Measurements from ENCODE around the gene MAGI2. TPM values are rescaled to one million over a fixed set of nuclear protein-coding genes. Genes with fewer than 3 reads are reported as not detected.

Gene MAGI2
- total RNA-seq, 1 experiment from 2014 or later: 0.84 TPM

- in situ Hi-C loops (cut with HindIII; ENCODE audit: low pct_unique_long_range_greater_than_20kb, low sequenced_read_pairs): no loop called here
- no peak for DNase-seq (ENCODE audit: low read depth)
Measured at GRCh38 chr7:78497728-78498427, 955.6 kb downstream of the MAGI2 start.

GRCh38 chr7:78496096-78496630 lies 957.3 kb downstream of the MAGI2 start:
- in situ Hi-C loops (cut with HindIII; ENCODE audit: low pct_unique_long_range_greater_than_20kb, low sequenced_read_pairs): no loop called here
- DNase-seq (ENCODE audit: low read depth): no peak

GRCh38 chr7:78493401-78493800 lies 960.1 kb downstream of the MAGI2 start:
- in situ Hi-C loops (cut with HindIII; ENCODE audit: low pct_unique_long_range_greater_than_20kb, low sequenced_read_pairs): no loop called here
- no peak for DNase-seq (ENCODE audit: low read depth)

- no peak for DNase-seq (ENCODE audit: low read depth)
- in situ Hi-C loops (cut with HindIII; ENCODE audit: low pct_unique_long_range_greater_than_20kb, low sequenced_read_pairs): no loop called here
Measured at GRCh38 chr7:78492146-78492545, 961.3 kb downstream of the MAGI2 start.

- in situ Hi-C loops (cut with HindIII; ENCODE audit: low pct_unique_long_range_greater_than_20kb, low sequenced_read_pairs): no loop called here
- no peak for DNase-seq (ENCODE audit: low read depth)
Measured at GRCh38 chr7:78490524-78490923, 962.9 kb downstream of the MAGI2 start.

GRCh38 chr7:78489476-78490240 lies 963.8 kb downstream of the MAGI2 start:
- in situ Hi-C loops (cut with HindIII; ENCODE audit: low pct_unique_long_range_greater_than_20kb, low sequenced_read_pairs): no loop called here
- no peak for DNase-seq (ENCODE audit: low read depth)

GRCh38 chr7:78487464-78487863 lies 966.0 kb downstream of the MAGI2 start:
- no peak for DNase-seq (ENCODE audit: low read depth)
- in situ Hi-C loops (cut with HindIII; ENCODE audit: low pct_unique_long_range_greater_than_20kb, low sequenced_read_pairs): no loop called here

GRCh38 chr7:78479348-78479747 lies 974.1 kb downstream of the MAGI2 start:
- no peak for DNase-seq (ENCODE audit: low read depth)
- in situ Hi-C loops (cut with HindIII; ENCODE audit: low pct_unique_long_range_greater_than_20kb, low sequenced_read_pairs): no loop called here

GRCh38 chr7:78476851-78477405 lies 976.5 kb downstream of the MAGI2 start:
- no peak for DNase-seq (ENCODE audit: low read depth)
- in situ Hi-C loops (cut with HindIII; ENCODE audit: low pct_unique_long_range_greater_than_20kb, low sequenced_read_pairs): no loop called here

GRCh38 chr7:78473571-78474301 lies 979.7 kb downstream of the MAGI2 start:
- in situ Hi-C loops (cut with HindIII; ENCODE audit: low pct_unique_long_range_greater_than_20kb, low sequenced_read_pairs): no loop called here
- DNase-seq (ENCODE audit: low read depth): no peak

GRCh38 chr7:78473021-78473420 lies 980.4 kb downstream of the MAGI2 start:
- DNase-seq (ENCODE audit: low read depth): no peak
- in situ Hi-C loops (cut with HindIII; ENCODE audit: low pct_unique_long_range_greater_than_20kb, low sequenced_read_pairs): no loop called here

GRCh38 chr7:78472519-78472918 lies 980.9 kb downstream of the MAGI2 start:
- in situ Hi-C loops (cut with HindIII; ENCODE audit: low pct_unique_long_range_greater_than_20kb, low sequenced_read_pairs): no loop called here

GRCh38 chr7:78465894-78466293 lies 987.6 kb downstream of the MAGI2 start:
- in situ Hi-C loops (cut with HindIII; ENCODE audit: low pct_unique_long_range_greater_than_20kb, low sequenced_read_pairs): no loop called here
- no peak for DNase-seq (ENCODE audit: low read depth)

More at GRCh38 chr7:78472519-78472918, 980.9 kb downstream of the MAGI2 start:
- no peak for DNase-seq (ENCODE audit: low read depth)

- no peak for DNase-seq (ENCODE audit: low read depth)
- in situ Hi-C loops (cut with HindIII; ENCODE audit: low pct_unique_long_range_greater_than_20kb, low sequenced_read_pairs): no loop called here
Measured at GRCh38 chr7:78463039-78463438, 990.4 kb downstream of the MAGI2 start.

- DNase-seq (ENCODE audit: low read depth): no peak
- in situ Hi-C loops (cut with HindIII; ENCODE audit: low pct_unique_long_range_greater_than_20kb, low sequenced_read_pairs): no loop called here
Measured at GRCh38 chr7:78450706-78451105, 1002.8 kb downstream of the MAGI2 start.

GRCh38 chr7:78448911-78449310 lies 1004.6 kb downstream of the MAGI2 start:
- in situ Hi-C loops (cut with HindIII; ENCODE audit: low pct_unique_long_range_greater_than_20kb, low sequenced_read_pairs): no loop called here

GRCh38 chr7:78444267-78444666 lies 1009.2 kb downstream of the MAGI2 start:
- in situ Hi-C loops (cut with HindIII; ENCODE audit: low pct_unique_long_range_greater_than_20kb, low sequenced_read_pairs): no loop called here
- DNase-seq (ENCODE audit: low read depth): no peak

More at GRCh38 chr7:78448911-78449310, 1004.6 kb downstream of the MAGI2 start:
- no peak for DNase-seq (ENCODE audit: low read depth)

- in situ Hi-C loops (cut with HindIII; ENCODE audit: low pct_unique_long_range_greater_than_20kb, low sequenced_read_pairs): no loop called here
- no peak for DNase-seq (ENCODE audit: low read depth)
Measured at GRCh38 chr7:78443811-78444210, 1009.7 kb downstream of the MAGI2 start.
